Spleen (tissue), 7 donors: ENCODE results near the gene CD300H.

Source experiments
- CTCF ChIP-seq, 11 experiments: fragments of 200-600 bp in 7 of 11; fragments of 450-650 bp in 4 of 11; sonication (generic) in 4 of 11; IDR thresholded peaks in 8 of 11; conservative IDR thresholded peaks in 3 of 11; 1 replicate in 7 of 11; 2 replicates in 4 of 11; pipeline versions ENCODE4 v1.4.0 to v1.8.0; 2016 to 2021; ENCODE audit warnings: antibody characterized with exemption in 11 of 11, inconsistent platforms in 4 of 11, mild to moderate bottlenecking in 1 of 11
- POLR2AphosphoS5 ChIP-seq, 3 donors: sonication (generic); formaldehyde crosslinking; IDR thresholded peaks; one replicate each; pipeline ENCODE4 v1.5.1; 2017; ENCODE audit warnings: antibody characterized with exemption in 3 of 3
- donor health status: DM: no; HTN: no; CAD: no; lungs with moderate emphysema.
- donor health status: DM: no; HTN: no; CAD: no.
- donor health status: DM: no; HTN: no; CAD: no.

GRCh38 chr17:74561586-74561985 lies 5.7 kb downstream of the CD300H start:
- TF ChIP-seq POLR2AphosphoS5 (IDR thresholded peaks at IDR 0.05): no peak
- no peak for TF ChIP-seq CTCF (IDR thresholded peaks at IDR 0.05 in 8 of 11, conservative IDR thresholded peaks at IDR 0.05 in 3 of 11)
